ENCODE measurements around the gene B4GALNT1. TPM values are rescaled to one million over a fixed set of nuclear protein-coding genes. Genes with fewer than 3 reads are reported as not detected.

The B4GALNT1 gene
- total RNA-seq, 1 experiment from 2014 or later: 0.59 TPM

GRCh38 chr12:57583008-57583831, 49.8 kb downstream of the B4GALNT1 start:
- Histone ChIP-seq H3K36me3 (replicated peaks; ENCODE audit: control insufficient read depth, insufficient read depth, low read length) (peaks cover 9% of the 10 kb centered on the region), H3K4me3 (ENCODE audit: insufficient read depth, low read depth, low read length) (no peak overlapping the region), H3K27me3 (ENCODE audit: control insufficient read depth, insufficient read depth, low read length) (peaks cover 5% of the 10 kb centered on the region)
- DNase-seq: peak; percentile 92

GRCh38 chr12:57582440-57582839, 50.6 kb downstream of the B4GALNT1 start:
- peaks cover 13% of the 10 kb centered on the region for H3K36me3 ChIP-seq (replicated peaks; ENCODE audit: control insufficient read depth, insufficient read depth, low read length)
- DNase-seq: no peak
- no peak overlapping the region for H3K4me3 ChIP-seq (ENCODE audit: insufficient read depth, low read depth, low read length)
- peaks cover 3% of the 10 kb centered on the region; the same call in 1 of the 2 replicates for H3K27me3 ChIP-seq (ENCODE audit: control insufficient read depth, insufficient read depth, low read length)

DNA sequence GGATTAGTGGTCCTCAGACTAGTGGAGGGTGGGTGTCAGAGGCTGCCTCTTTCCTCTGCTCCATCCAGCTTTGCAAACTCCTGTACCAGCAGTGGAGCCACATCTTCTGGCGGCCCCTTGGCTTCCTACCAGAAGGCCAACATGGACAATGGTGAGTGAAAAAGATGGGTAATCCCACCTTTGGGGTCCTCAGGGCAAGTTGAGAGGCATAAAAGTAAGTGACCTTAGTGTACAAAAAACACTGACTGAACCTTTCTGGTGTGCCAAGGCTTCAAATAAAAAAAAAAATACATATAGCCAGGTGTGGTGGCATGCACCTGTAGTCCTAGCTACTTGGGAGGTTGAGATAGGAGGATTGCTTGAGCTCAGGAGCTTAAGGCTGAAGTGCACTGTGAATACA, 51.2 kb downstream of the B4GALNT1 start:
- peaks cover 13% of the 10 kb centered on the region for H3K36me3 ChIP-seq (replicated peaks; ENCODE audit: control insufficient read depth, insufficient read depth, low read length)
- DNase-seq: no peak
- peaks cover 3% of the 10 kb centered on the region; the same call in 1 of the 2 replicates for H3K27me3 ChIP-seq (ENCODE audit: control insufficient read depth, insufficient read depth, low read length)
- H3K4me3 ChIP-seq (ENCODE audit: insufficient read depth, low read depth, low read length): no peak overlapping the region

GRCh38 chr12:57580466-57580795, 52.6 kb downstream of the B4GALNT1 start:
- peaks cover 2% of the 10 kb centered on the region; the same call in 1 of the 2 replicates for H3K27me3 ChIP-seq (ENCODE audit: control insufficient read depth, insufficient read depth, low read length)
- DNase-seq: no peak
- peaks cover 19% of the 10 kb centered on the region for H3K36me3 ChIP-seq (replicated peaks; ENCODE audit: control insufficient read depth, insufficient read depth, low read length)
- H3K4me3 ChIP-seq (ENCODE audit: insufficient read depth, low read depth, low read length): no peak overlapping the region

GRCh38 chr12:57579677-57580465, 53.1 kb downstream of the B4GALNT1 start:
- Histone ChIP-seq H3K4me3 (ENCODE audit: insufficient read depth, low read depth, low read length) (no peak overlapping the region), H3K27me3 (ENCODE audit: control insufficient read depth, insufficient read depth, low read length) (no peaks in the 10 kb centered on the region; the same call in 1 of the 2 replicates), H3K36me3 (replicated peaks; ENCODE audit: control insufficient read depth, insufficient read depth, low read length) (peaks cover 21% of the 10 kb centered on the region)
- DNase-seq: no peak

- H3K4me3 ChIP-seq (ENCODE audit: insufficient read depth, low read depth, low read length): no peak overlapping the region
- H3K27me3 ChIP-seq (ENCODE audit: control insufficient read depth, insufficient read depth, low read length): no peaks in the 10 kb centered on the region; the same call in 1 of the 2 replicates
- peaks cover 21% of the 10 kb centered on the region for H3K36me3 ChIP-seq (replicated peaks; ENCODE audit: control insufficient read depth, insufficient read depth, low read length)
- DNase-seq: no peak
Measured at GRCh38 chr12:57579011-57579410, 54.0 kb downstream of the B4GALNT1 start.

DNA sequence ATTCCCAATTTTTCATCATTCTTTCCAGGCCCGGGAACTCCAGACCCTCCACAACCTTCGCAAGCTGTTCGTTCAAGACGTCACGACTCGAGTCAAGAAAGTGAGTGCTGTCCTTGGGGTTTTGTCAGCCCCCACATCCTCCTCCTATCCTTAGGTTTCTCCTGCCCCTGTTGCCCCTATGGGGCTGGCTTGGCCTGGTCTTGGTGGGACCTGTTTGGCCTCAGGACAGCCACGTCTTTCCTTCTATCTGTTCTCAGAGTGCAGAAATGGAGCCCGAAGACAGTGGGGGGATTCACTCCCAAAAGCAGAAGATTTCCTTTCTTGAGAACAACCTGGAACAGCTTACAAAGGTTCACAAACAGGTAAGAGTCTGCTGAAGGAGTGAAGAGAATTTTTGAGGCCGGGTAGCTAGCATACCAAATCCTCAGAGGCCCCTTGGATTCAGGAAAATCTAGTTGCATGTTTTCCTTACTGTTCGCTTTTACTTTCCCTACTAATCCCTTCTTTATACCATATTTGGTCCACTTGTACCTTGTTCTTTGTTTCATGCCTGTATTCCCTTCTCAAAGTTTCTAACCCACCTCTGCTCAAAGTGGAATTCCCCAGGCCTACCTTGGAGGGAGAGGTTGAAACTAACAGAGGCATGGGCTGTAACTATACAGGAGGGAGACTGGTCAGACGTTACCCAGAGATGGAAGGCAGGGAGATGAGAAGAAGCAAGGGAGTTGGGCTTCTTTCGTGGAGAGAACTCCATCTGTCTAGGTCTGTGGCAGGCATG, 54.8 kb downstream of the B4GALNT1 start:
- H3K36me3 ChIP-seq (replicated peaks; ENCODE audit: control insufficient read depth, insufficient read depth, low read length): peaks cover 21% of the 10 kb centered on the region
- H3K4me3 ChIP-seq (ENCODE audit: insufficient read depth, low read depth, low read length): no peak overlapping the region
- no peaks in the 10 kb centered on the region; the same call in 1 of the 2 replicates for H3K27me3 ChIP-seq (ENCODE audit: control insufficient read depth, insufficient read depth, low read length)
- DNase-seq: no peak

DNA sequence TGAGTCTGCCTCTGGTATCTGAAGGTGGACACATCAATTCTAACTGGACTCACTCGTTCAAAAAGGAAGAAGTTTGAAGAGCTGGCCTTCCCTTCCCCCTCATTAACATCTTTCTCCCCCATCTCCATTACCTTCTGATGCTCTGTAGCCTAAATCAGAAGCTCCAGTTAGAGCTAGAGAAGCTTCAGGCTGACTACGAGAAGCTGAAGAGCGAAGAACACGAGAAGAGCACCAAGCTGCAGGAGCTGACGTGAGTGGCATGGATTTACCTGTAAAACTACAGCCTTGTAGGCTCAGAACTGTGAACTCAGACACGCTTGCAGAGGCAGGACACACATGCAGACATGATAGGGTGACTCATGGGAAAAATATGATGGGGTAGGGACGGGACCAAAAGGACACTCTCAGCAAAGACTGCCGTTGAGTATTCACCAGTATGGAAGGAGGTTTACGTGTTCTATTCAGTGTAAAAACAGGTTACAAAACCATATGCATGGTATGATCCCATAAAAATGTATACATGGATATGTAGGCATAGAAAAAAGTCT, 56.3 kb downstream of the B4GALNT1 start:
- Histone ChIP-seq H3K36me3 (replicated peaks; ENCODE audit: control insufficient read depth, insufficient read depth, low read length) (peaks cover 28% of the 10 kb centered on the region), H3K27me3 (ENCODE audit: control insufficient read depth, insufficient read depth, low read length) (no peaks in the 10 kb centered on the region; the same call in 1 of the 2 replicates), H3K4me3 (ENCODE audit: insufficient read depth, low read depth, low read length) (no peak overlapping the region)
- no peak for DNase-seq

Other genes with a start within 250 kb of the B4GALNT1 start
- 26.5 and 34.0 TPM in 2 replicates for gene R3HDM2, start 202.2 kb downstream of the B4GALNT1 start, total RNA-seq (2014; rRNA removed; shearing (Covaris generic))
- not detected in 2 replicates for gene INHBC, start 198.4 kb downstream of the B4GALNT1 start, total RNA-seq (2014; rRNA removed; shearing (Covaris generic))
- 9.6 and 10.4 TPM in 2 replicates for gene INHBE, start 177.9 kb downstream of the B4GALNT1 start, total RNA-seq (2014; rRNA removed; shearing (Covaris generic))
- gene GLI1, start 173.4 kb downstream of the B4GALNT1 start, total RNA-seq (2014; rRNA removed; shearing (Covaris generic)): 9.7 and 13.1 TPM in 2 replicates
- 2.6 and 6.3 TPM in 2 replicates for gene ARHGAP9, start 153.3 kb downstream of the B4GALNT1 start, total RNA-seq (2014; rRNA removed; shearing (Covaris generic))
- 223 and 297 TPM in 2 replicates for gene MARS1, start 145.1 kb downstream of the B4GALNT1 start, total RNA-seq (2014; rRNA removed; shearing (Covaris generic))
- 7.1 and 8.3 TPM in 2 replicates for gene DDIT3, start 112.7 kb downstream of the B4GALNT1 start, total RNA-seq (2014; rRNA removed; shearing (Covaris generic))
- gene MBD6, start 110.4 kb downstream of the B4GALNT1 start, total RNA-seq (2014; rRNA removed; shearing (Covaris generic)): 3.8 and 4.2 TPM in 2 replicates
- 98.2 and 125 TPM in 2 replicates for gene DCTN2, start 86.0 kb downstream of the B4GALNT1 start, total RNA-seq (2014; rRNA removed; shearing (Covaris generic))
- 1.0 and 1.3 TPM in 2 replicates for gene KIF5A, start 83.2 kb downstream of the B4GALNT1 start, total RNA-seq (2014; rRNA removed; shearing (Covaris generic))
- 26.0 and 26.3 TPM in 2 replicates for gene PIP4K2C, start 42.0 kb downstream of the B4GALNT1 start, total RNA-seq (2014; rRNA removed; shearing (Covaris generic))
- gene DTX3, start 28.4 kb downstream of the B4GALNT1 start, total RNA-seq (2014; rRNA removed; shearing (Covaris generic)): 42.9 and 52.9 TPM in 2 replicates
- 8.7 and 19.8 TPM in 2 replicates for gene ARHGEF25, start 21.8 kb downstream of the B4GALNT1 start, total RNA-seq (2014; rRNA removed; shearing (Covaris generic))
- gene OS9, start 60.9 kb upstream of the B4GALNT1 start, total RNA-seq (2014; rRNA removed; shearing (Covaris generic)): 65.5 and 74.1 TPM in 2 replicates
- gene AGAP2, start 105.5 kb upstream of the B4GALNT1 start, total RNA-seq (2014; rRNA removed; shearing (Covaris generic)): 0.30 and 0.35 TPM in 2 replicates
- 12.9 and 17.6 TPM in 2 replicates for gene TSPAN31, start 111.8 kb upstream of the B4GALNT1 start, total RNA-seq (2014; rRNA removed; shearing (Covaris generic))
- gene CDK4, start 119.1 kb upstream of the B4GALNT1 start, total RNA-seq (2014; rRNA removed; shearing (Covaris generic)): 234 and 275 TPM in 2 replicates
- gene MARCHF9, start 121.9 kb upstream of the B4GALNT1 start, total RNA-seq (2014; rRNA removed; shearing (Covaris generic)): 1.9 and 4.3 TPM in 2 replicates
- gene CYP27B1, start 133.9 kb upstream of the B4GALNT1 start, total RNA-seq (2014; rRNA removed; shearing (Covaris generic)): 0.26 and 0.59 TPM in 2 replicates
- gene METTL1, start 138.9 kb upstream of the B4GALNT1 start, total RNA-seq (2014; rRNA removed; shearing (Covaris generic)): 7.1 and 13.8 TPM in 2 replicates
- gene EEF1AKMT3, start 139.4 kb upstream of the B4GALNT1 start, total RNA-seq (2014; rRNA removed; shearing (Covaris generic)): 3.2 and 3.6 TPM in 2 replicates
- gene TSFM, start 149.6 kb upstream of the B4GALNT1 start, total RNA-seq (2014; rRNA removed; shearing (Covaris generic)): 57.7 and 67.8 TPM in 2 replicates
- 0.38 TPM in 1 of 2 replicates, not detected in the other for gene AVIL, start 185.5 kb upstream of the B4GALNT1 start, total RNA-seq (2014; rRNA removed; shearing (Covaris generic))
- gene CTDSP2, start 213.5 kb upstream of the B4GALNT1 start, total RNA-seq (2014; rRNA removed; shearing (Covaris generic)): 59.3 and 74.2 TPM in 2 replicates